ENCODE measurements around the gene TTLL10.

Gene TTLL10

DNA sequence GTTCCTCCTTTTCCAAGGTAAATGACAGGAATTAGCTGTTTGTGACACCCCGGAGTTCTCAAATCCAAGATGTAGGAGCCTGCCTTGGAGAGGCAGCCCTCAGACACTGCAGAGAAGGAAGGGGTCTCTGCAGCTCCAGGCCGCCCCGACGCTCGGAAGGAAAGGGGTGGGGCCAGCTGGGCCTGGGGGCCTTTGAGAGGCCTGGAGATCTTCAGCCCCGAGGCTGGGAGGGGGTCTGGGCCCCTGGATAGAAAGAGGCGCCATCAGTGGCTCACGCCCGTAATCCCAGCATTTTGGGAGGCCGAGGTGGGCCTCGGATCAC is 33.9 kb downstream of the TTLL10 start:
- DNase-seq (ENCODE audit: low read depth) = no peak

- DNase-seq (ENCODE audit: low read depth) = no peak
Measured at GRCh38 chr1:1208713-1209433, 35.2 kb downstream of the TTLL10 start.

DNA sequence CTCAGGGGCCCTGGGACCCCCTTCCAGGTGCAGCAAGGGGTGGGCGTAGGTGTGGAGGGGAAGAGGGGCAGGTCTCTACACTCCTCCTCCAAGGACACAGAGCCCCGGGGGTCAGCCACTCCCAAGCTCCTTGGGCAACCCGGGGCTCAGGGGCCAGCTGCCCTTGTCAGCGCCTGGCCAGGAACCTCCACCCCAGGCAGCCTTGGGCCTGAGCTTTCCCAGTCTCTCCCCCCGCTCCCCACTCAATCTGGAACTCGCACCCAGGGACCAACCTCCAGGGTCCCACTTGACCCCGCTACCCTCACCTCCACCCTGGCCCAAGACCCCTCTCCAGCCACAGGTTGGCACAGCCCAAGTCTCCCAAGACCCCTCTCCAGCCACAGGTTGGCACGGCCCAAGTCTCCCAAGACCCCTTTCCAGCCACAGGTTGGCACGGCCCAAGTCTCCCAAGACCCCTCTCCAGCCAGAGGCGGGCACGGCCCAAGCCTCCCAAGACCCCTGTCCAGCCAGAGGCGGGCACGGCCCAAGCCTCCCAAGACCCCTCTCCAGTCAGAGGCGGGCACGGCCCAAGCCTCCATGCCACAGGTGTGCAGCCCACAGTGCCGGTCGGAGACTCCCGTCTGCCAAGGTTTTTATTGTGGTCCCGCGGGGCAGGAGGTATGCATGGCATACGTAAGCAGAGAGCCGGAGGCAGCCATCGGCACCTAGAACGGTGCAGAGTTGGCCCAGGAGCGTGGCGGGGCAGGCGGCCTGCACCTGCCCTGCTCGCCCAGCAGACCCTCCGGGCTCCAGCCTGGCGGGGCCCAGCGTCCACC is 37.3 kb downstream of the TTLL10 start:
- no peak for DNase-seq (ENCODE audit: low read depth)

GRCh38 chr1:1211541-1212441 is 38.1 kb downstream of the TTLL10 start:
- peak; percentile 1 for DNase-seq (ENCODE audit: low read depth)

DNA sequence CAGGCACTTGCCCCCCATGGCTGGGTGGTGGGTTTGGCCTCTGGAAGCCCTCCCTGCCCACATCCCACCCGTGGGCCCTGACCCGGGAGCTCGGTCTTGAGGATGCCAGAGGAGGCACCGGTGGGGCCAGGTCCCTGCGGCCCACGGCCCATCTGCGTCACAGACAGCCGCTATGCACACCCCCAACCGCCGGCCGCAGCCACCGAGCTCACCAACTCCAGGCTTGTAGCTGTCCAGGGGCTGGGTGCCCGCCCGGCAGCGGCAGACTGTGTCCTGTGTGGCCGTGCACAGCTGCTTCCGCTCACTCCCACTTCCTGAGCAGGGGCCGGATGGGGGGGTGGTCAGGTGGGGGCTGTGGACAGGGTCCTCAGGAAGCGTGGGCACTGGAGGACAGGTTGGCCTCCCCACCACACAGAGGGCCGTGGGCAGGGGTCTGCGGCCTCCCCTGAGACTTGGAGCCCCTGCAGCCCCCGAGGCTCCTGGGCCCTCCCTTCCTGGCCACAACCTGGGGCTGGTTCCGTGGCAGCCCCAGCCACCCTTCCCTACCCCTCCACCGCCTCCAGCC is 39.2 kb downstream of the TTLL10 start:
- no peak for DNase-seq (ENCODE audit: low read depth)

DNA sequence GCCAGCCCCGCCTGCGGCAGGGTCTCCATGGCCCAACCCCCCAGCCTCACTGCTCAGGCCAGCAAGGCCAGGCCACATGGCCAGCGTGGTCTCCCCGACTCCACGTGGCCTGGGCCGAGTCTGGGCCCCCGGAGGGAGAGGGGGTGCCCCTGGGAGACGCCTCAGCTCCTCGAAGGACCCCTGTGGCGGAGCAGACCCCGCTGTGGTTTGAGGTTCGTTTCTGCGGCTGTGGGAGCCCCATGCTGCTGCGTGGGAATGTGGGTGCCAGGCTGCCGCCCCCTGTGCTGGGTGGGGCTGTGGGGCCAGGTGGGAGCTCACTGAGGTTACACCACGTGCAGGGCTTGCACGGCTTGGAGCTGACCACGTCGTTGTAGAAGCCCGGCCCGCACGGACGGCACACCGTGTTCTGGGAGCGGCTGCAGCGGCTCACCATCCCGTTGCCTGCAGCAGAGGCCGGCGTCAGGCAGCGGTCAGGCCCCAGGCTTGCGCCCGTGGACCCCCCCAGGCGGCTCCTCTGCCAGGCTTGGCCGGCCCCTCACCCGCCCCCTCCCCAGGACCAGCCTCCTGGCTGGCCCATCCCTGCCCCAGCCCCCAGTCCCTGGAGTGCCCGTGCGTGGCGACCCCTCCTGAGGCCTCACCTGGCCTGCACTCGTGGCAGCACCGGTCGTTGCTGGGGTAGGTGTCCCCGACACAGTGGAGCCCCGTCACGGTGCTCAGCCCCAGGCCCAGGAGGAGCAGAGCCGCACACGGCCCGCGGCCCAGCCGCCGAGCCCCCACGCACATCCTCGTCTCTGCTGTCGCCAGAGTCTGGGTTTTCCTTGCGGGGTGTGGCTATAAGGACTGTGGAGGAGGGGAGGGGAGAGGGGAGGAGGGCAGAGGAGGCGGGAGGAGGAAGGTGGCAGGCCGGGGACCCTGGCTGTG is 39.9 kb downstream of the TTLL10 start, which contains the start of gene TNFRSF4:
TSS of gene TNFRSF4 (minus strand) at position 809 of the 921 bp plus-strand sequence. CDS start at position 783, 26 bp downstream.
- DNase-seq (ENCODE audit: low read depth) = peak; percentile 46

DNA sequence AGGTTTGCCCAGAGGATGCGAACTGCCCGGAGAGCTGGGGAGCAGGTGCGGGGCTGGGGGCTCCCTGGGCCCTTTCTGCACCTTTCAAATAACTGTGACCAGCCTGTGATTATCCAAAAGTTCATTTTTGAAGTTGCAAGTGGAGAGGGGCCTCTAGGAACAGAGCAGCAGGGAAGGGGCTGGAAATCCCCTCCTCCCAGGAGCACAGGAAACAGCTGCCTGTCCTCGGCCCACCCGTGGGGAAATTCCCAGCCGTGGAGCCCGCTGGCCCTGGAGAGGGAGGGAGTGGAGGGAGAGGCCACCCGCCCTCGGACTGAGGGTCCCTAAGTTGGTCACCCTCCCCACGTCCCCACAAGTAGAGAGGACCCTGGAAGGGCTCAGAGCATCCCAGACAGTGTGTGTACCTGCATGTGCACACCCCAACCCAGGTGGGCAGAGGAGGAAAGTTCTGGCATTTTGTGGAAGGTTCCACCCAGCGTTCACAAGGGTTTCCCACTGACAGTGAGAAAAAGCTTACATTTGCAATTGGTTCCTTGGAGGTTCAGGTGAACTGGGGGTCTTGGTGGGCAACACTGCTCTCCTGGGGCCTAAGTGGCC is 41.5 kb downstream of the TTLL10 start:
- peak; percentile 48 for DNase-seq (ENCODE audit: low read depth)

DNA sequence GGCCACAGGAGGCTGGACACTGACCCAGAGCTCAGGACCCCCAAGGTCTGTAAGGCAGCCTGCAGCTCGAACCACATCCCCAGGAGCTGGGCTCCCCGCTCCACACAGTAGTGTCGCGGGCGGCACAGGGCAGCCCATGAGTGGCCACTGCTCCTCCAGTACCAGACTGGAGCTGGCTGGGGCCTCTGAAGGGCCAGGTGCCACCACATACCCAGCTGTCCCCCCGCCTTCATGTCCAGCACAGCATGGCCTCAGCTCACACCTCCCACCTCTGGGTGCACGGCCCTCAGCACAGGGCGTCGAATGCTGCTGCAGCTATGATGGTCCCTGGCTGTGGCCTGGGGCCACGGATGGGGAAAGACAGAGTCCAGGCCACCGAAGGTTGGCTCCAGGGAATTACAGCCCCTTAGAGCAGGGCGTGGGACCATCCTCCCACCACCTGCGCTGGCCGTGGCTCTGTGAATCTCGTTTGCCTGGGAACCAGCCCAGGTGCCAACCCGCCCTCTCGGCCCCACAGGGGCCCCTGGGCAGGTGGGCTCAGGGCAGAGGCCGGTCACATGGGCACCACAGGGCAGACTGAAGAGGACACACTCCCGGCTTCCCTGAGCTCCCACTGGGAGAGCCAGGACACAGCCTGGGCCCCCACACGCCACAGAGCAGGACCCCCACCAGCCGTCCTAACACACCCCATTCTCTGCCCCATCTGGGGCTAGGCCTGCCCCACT is 42.4 kb downstream of the TTLL10 start:
- no peak for DNase-seq (ENCODE audit: low read depth)

DNA sequence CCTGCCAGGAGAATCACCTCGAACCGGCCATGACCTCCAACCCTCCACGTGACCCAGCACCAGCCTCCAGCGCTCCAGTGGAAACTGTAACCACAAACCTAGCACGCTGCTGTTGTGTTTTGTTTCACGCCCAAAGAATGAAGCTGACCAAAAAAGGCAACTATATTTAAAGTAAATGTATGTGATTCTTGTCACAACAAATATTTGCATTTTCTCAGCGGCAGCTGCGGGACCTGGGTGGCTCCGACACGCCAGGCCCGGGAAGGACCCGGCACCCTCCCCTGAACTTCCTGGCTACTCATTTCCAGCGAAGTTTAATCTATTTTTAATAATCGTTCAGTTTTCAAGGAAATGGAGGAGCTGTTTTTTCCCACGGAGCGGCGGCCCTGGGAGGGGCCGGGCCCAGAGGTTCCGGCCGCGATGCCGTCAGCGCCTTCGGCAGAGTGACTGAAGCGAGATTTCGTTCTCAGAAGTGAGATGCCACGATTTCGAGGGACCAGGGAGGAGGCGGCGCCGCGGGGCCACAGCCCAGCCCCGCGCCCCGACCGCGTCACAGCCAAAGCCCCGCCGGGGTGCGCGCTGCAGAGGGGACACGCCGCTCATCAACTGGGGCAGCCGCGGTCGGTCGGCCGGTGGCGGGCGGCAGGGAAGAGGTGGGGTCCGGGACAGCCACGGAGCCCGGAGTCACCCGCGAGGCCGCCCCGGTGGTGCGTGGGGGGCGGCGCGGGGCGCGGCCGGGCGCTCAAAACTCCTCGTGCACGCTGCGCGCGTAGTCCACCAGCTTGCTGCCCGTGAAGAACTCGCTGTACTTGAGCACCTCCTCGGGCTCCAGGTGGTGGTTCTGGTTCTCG is 43.3 kb downstream of the TTLL10 start:
- DNase-seq (ENCODE audit: low read depth) = peak; percentile 67

GRCh38 chr1:1217621-1218523 is 44.2 kb downstream of the TTLL10 start:
- DNase-seq (ENCODE audit: low read depth) = peak; percentile 49

GRCh38 chr1:1218524-1219200 is 45.0 kb downstream of the TTLL10 start:
- no peak for DNase-seq (ENCODE audit: low read depth)

DNA sequence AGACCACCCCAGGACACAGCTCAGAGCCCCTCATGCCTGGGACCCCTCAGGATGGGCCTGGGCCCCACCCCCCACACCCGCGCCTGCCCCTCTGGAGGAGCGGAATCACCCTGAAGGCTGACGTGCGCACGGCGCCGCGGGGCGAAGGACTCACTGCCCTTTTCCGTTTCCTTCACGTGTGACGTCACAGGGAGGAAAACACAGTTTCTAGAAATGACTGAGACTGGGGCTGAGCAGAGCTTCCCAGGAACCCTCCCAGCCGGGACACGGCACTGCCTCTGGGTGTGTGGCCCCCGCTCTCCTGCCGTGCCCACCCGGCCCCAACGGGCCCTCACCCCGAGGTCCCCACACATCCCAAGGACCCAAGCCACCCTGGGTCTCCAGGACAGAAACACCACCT is 45.7 kb downstream of the TTLL10 start:
- DNase-seq (ENCODE audit: low read depth) = peak; percentile 58

GRCh38 chr1:1220197-1220596 is 46.5 kb downstream of the TTLL10 start:
- no peak for DNase-seq (ENCODE audit: low read depth)

GRCh38 chr1:1221887-1222574 is 48.4 kb downstream of the TTLL10 start:
- no peak for DNase-seq (ENCODE audit: low read depth)

GRCh38 chr1:1222575-1223225 is 49.0 kb downstream of the TTLL10 start:
- DNase-seq (ENCODE audit: low read depth) = no peak

DNA sequence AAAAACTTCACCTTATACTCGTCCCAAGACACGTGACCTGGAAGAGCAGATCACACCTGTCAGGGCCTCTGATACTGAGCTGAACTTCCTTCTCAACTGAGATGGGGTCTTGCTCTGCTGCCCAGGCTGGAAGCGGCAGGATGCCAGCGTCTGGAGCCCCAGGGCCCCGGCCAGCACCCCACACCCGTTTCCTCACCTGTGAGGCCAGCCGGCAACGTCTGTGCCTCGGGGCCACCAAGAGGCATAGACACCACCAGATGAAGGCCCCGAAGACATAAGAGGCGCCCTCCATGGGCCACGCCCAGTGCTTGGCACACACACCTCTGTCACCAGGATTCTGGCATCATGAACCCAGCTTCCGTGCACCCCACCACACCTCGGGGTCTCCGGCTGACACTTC is 49.6 kb downstream of the TTLL10 start:
- DNase-seq (ENCODE audit: low read depth) = no peak

Measured in activated T-helper 9 cell treated with anti-CD3 and anti-CD28 coated beads, Interleukin-2, amount 50 U/mL, for 16 hours (primary cell).